ENCODE measurements around the gene THBD. TPM values are rescaled to one million over a fixed set of nuclear protein-coding genes. Genes with fewer than 3 reads are reported as not detected.

Gene THBD
- total RNA-seq, 1 experiment from 2014 or later: 3.1 TPM

- H3K9me2 ChIP-seq (replicated peaks; ENCODE audit: low read length): no peaks in the 10 kb centered on the region
- H3K4me3 ChIP-seq (ENCODE audit: low read length): no peak overlapping the region
- CTCF ChIA-PET: no interaction called here
- ATAC-seq: no peak
- H3K9me3 ChIP-seq (ENCODE audit: low read length): no peaks in the 10 kb centered on the region
- H3K4me1 ChIP-seq (ENCODE audit: insufficient read depth, low read length): 0 out of 2 replicates have a peak, but pooled peaks cover 4% of the 10 kb centered on the region
- H3K9ac ChIP-seq (ENCODE audit: low read length): no peak overlapping the region
- no TSS peak for BruUV-seq (replicated peaks)
- no peaks in the 10 kb centered on the region for H3F3A ChIP-seq (ENCODE audit: low read length, unreplicated experiment)
- H3K36me3 ChIP-seq (ENCODE audit: low read depth, low read length): no peaks in the 10 kb centered on the region
- no peaks in the 10 kb centered on the region for H3K27me3 ChIP-seq (ENCODE audit: low read length)
- intact Hi-C loops (cut with micrococcal nuclease): no loop called here
- POLR2A ChIA-PET (ENCODE audit: unreplicated experiment): no interaction called here
- TF ChIP-seq EZH2 (IDR thresholded peaks at IDR 0.05; ENCODE audit: low read length, unreplicated experiment): no peak
- 0 out of 2 replicates have a peak, but pooled peaks have one; percentile 34 for TF ChIP-seq CTCF (conservative IDR thresholded peaks at IDR 0.05; ENCODE audit: low read depth, low read length)
- DNase-seq: no peak
- H2AFZ ChIP-seq (ENCODE audit: low read length): no peak overlapping the region
- H3K4me2 ChIP-seq (ENCODE audit: low read length): no peak overlapping the region
- H3K27ac ChIP-seq (ENCODE audit: low read length): no peak overlapping the region
- no peaks in the 10 kb centered on the region for H3K79me2 ChIP-seq (ENCODE audit: low read length)
- no peaks in the 10 kb centered on the region for H4K20me1 ChIP-seq (ENCODE audit: low read length)
Observed at GRCh38 chr20:23058240-23058639, 8.8 kb upstream of the THBD start.

- Histone ChIP-seq H2AFZ (ENCODE audit: low read length) (no peak overlapping the region), H4K20me1 (ENCODE audit: low read length) (no peaks in the 10 kb centered on the region), H3K36me3 (ENCODE audit: low read depth, low read length) (no peaks in the 10 kb centered on the region), H3K4me3 (ENCODE audit: low read length) (no peak overlapping the region), H3F3A (ENCODE audit: low read length, unreplicated experiment) (no peaks in the 10 kb centered on the region), H3K9ac (ENCODE audit: low read length) (no peak overlapping the region), H3K27ac (ENCODE audit: low read length) (no peak overlapping the region), H3K4me2 (ENCODE audit: low read length) (no peak overlapping the region), H3K27me3 (ENCODE audit: low read length) (no peaks in the 10 kb centered on the region; the same call in 1 of the 2 replicates), H3K4me1 (ENCODE audit: insufficient read depth, low read length) (peaks cover 4% of the 10 kb centered on the region), H3K9me3 (ENCODE audit: low read length) (no peaks in the 10 kb centered on the region), H3K9me2 (replicated peaks; ENCODE audit: low read length) (no peaks in the 10 kb centered on the region), H3K79me2 (ENCODE audit: low read length) (no peaks in the 10 kb centered on the region)
- TF ChIP-seq CTCF (conservative IDR thresholded peaks at IDR 0.05; ENCODE audit: low read depth, low read length): no peak
- no peak for TF ChIP-seq EZH2 (IDR thresholded peaks at IDR 0.05; ENCODE audit: low read length, unreplicated experiment)
- no peak for TF ChIP-seq EZH2phosphoT487 (IDR thresholded peaks at IDR 0.05; ENCODE audit: borderline replicate concordance, low read length)
- DNase-seq (no peak), ATAC-seq (no peak)
- POLR2A ChIA-PET (ENCODE audit: unreplicated experiment): no interaction called here
- intact Hi-C loops (cut with micrococcal nuclease): no loop called here
- BruUV-seq (replicated peaks): no TSS peak
- CTCF ChIA-PET: no interaction called here
Observed at GRCh38 chr20:23052904-23053303, 3.4 kb upstream of the THBD start.

- H3K9ac ChIP-seq (ENCODE audit: low read length): no peak overlapping the region
- CTCF ChIA-PET: no interaction called here
- no peak overlapping the region for H3K27ac ChIP-seq (ENCODE audit: low read length)
- intact Hi-C loops (cut with micrococcal nuclease): no loop called here
- H3K4me3 ChIP-seq (ENCODE audit: low read length): peak overlapping the region; percentile 73; the same call in 1 of the 2 replicates
- H3K79me2 ChIP-seq (ENCODE audit: low read length): no peaks in the 10 kb centered on the region
- no TSS peak for BruUV-seq (replicated peaks)
- no peaks in the 10 kb centered on the region for H3F3A ChIP-seq (ENCODE audit: low read length, unreplicated experiment)
- ATAC-seq: no peak
- TF ChIP-seq CTCF (conservative IDR thresholded peaks at IDR 0.05; ENCODE audit: low read depth, low read length) (peak; percentile 70), EZH2 (IDR thresholded peaks at IDR 0.05; ENCODE audit: low read length, unreplicated experiment) (no peak)
- no peaks in the 10 kb centered on the region for H3K9me3 ChIP-seq (ENCODE audit: low read length)
- POLR2A ChIA-PET (ENCODE audit: unreplicated experiment): no interaction called here
- H3K36me3 ChIP-seq (ENCODE audit: low read depth, low read length): no peaks in the 10 kb centered on the region
- no peak overlapping the region for H2AFZ ChIP-seq (ENCODE audit: low read length)
- peak overlapping the region; percentile 96 for H3K4me2 ChIP-seq (ENCODE audit: low read length)
- H3K27me3 ChIP-seq (ENCODE audit: low read length): no peaks in the 10 kb centered on the region; the same call in 1 of the 2 replicates
- H4K20me1 ChIP-seq (ENCODE audit: low read length): no peaks in the 10 kb centered on the region
- DNase-seq: peak; percentile 70
- no peaks in the 10 kb centered on the region for H3K9me2 ChIP-seq (replicated peaks; ENCODE audit: low read length)
- H3K4me1 ChIP-seq (ENCODE audit: insufficient read depth, low read length): peaks cover 16% of the 10 kb centered on the region
Observed at GRCh38 chr20:23050847-23051627, 1.6 kb upstream of the THBD start.
